GM19193 (cell line): ENCODE measurements around the gene RAB11A.

ENCODE experiments used
- POLR2A ChIP-seq: IDR thresholded peaks from 4 replicates; pipeline ENCODE4 v1.6.1; 2011; ENCODE audit not compliant: insufficient read depth, insufficient read length; ENCODE audit errors: extremely low read depth

Gene RAB11A

GRCh38 chr15:65901836-65902235, 32.5 kb downstream of the RAB11A start:
- TF ChIP-seq POLR2A: no peak

DNA sequence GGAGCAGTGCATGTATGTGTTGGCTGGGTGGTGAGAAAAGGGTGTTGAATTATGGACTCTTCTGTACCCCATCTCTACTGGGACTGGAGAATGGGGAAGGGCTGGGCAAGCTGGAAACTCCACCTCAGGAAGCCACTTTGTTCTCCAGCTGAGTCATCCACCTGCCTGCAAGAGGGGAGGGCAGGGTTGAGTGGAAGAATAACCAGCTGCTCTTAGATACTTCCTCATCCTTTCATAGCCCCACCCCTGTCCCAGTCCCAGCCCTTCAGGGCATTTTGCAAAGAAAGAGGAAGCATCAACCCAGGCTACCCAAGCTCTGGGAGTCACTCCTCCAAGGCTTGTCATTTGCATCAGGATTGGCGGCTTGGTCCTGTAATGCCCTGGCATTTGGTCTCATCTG, 33.1 kb downstream of the RAB11A start:
- TF ChIP-seq POLR2A: peak; percentile 17

GRCh38 chr15:65903296-65904073, 34.2 kb downstream of the RAB11A start:
- no peak for TF ChIP-seq POLR2A

GRCh38 chr15:65904301-65904700, 35.0 kb downstream of the RAB11A start:
- no peak for TF ChIP-seq POLR2A

DNA sequence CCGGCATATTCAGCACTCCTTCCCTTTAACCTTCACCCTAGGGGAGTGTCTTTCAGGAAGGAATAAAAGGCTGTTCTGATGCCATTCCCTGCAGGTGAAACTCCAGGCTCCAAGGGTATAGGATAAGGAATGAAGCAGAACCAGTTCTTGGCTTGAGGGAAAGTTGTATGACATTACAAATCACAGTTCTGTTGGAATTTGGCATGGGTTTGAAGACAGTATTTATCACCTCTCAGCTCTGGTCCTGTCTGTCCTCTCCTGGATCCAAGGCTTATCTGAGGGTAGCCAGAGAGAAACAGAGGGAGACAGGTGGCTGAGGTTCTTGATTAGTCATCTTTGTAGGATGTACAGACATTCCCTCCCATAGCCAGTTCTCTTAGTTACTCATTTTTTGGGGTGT, 37.1 kb downstream of the RAB11A start:
- TF ChIP-seq POLR2A: no peak

GRCh38 chr15:65907661-65908060, 38.4 kb downstream of the RAB11A start:
- TF ChIP-seq POLR2A: no peak

DNA sequence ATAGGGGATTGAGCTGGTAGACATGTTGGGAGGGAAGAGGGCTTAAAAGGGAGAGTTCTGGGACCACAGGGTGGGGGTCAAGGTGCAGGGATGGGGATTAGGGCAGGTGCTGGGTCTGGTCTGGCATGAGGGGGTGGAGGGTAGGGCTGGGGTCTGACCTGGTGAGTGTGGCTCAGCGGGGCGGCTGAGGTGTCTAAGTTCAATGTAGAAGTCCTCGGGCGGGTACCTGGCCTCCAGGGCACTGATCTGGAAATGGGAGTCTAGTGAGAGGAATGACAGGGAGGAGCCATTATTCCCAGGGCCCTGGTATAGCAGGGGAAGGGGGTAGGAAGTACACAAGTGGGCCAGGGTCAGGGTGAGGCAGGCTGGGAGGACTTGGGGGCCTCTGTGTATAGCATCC, 39.6 kb downstream of the RAB11A start:
- no peak for TF ChIP-seq POLR2A

- no peak for TF ChIP-seq POLR2A
These were observed 40.5 kb downstream of the RAB11A start for GRCh38 chr15:65909831-65910230.

DNA sequence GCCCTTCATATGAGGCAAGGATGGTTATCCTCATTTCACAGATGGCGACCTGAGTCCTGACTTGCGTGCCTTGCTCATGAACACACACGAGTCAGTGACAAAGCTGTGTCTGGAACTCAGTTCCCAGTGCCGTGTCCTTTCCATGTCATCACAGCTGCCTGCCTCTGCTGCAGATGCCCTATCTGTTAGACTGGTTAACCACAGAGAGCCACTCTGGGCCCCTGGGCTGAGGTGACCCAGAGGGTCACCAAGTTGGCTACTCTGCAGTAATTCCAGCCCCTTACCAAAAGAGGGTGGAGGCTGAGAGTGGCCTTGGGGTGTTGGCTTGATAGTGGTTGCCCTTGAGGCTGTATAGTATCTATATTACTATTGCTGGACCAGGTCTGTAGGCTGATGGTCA, 41.0 kb downstream of the RAB11A start:
- no peak for TF ChIP-seq POLR2A

DNA sequence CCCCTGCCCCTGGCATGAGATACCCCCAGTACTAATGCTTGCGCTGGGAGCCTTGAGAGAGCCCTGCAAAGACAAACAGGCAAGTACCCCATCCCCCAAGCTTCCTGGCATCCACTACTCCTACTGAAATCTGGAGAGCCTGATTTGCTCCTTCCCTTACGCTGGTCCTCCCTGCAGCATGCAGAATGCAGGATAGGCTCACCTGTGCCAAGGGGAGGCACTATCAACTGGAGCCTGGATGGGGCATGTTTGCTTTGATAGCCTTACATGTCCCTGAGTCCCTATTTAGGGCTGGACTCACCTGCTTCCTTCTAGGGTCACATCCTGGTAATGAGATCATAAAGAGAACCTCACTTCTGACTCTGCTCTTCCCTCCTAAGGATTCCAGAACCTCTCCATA, 42.9 kb downstream of the RAB11A start:
- no peak for TF ChIP-seq POLR2A

DNA sequence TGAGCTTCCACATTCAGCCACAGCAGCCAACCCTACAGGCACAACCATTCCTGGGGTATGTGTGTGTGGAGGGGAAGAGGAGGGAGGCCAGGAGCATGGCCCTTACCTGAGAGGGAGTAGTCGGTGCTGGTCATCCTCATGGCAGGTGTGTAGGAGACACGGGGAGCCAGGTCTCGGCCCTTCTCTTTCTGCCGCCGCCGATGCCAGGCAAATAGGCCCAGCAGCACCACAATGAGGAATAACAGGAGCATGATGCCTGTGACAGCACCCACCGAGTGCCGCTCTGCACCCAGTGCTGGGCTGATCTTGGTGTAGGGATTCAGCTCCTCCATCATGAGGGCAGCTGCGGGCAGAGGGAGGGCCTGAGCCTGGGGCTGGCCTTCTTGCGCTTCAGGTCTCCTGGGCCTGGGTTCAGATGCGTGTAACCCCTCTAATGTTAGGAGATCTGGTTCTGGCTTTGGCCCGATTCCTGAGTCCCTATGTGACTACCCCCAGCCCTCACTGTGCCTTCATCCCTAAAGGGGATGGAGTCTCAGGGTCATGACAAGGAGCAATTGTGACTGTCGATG, 44.4 kb downstream of the RAB11A start:
- no peak for TF ChIP-seq POLR2A

- TF ChIP-seq POLR2A: no peak
These were observed 45.1 kb downstream of the RAB11A start for GRCh38 chr15:65914386-65914785.

GRCh38 chr15:65914981-65915925, 46.0 kb downstream of the RAB11A start:
- no peak for TF ChIP-seq POLR2A

- peak; percentile 27 for TF ChIP-seq POLR2A
These were observed 46.9 kb downstream of the RAB11A start for GRCh38 chr15:65916041-65916663.
